K562 (cell line): ENCODE measurements around the gene IQCK. TPM values are rescaled to one million over a fixed set of nuclear protein-coding genes. Genes with fewer than 3 reads are reported as not detected.

Source experiments
- ATAC-seq: fragments of 200-7000 bp; cut with Tn5 transposase; 3 replicates; pipeline ENCODE4 v1.9.1; 2020; ENCODE audit warnings: moderate library complexity
- BruUV-seq: library from RNA; stranded (reverse); fragments of 400-500 nt; replicated peaks from 2 replicates; lab custom pipeline; 2021; lab: Mats Ljungman, UMichigan
- CTCF ChIA-PET: fragments of 300-600 bp; formaldehyde crosslinking; extraction: SDS; loops from one replicate; lab custom pipeline; 2021; ENCODE audit warnings: low intra/inter-chr PET ratio; lab: Yijun Ruan, JAX
- POLR2A ChIA-PET: fragments of 300-600, 350-650 bp; sonication (Branson Sonifier 250); formaldehyde crosslinking; extraction: SDS; loops from one replicate; lab custom pipeline; 2021; ENCODE audit warnings: antibody characterized with exemption, inconsistent platforms; lab: Yijun Ruan, JAX
- DNase-seq, 4 experiments: peaks; one replicate each; pipeline versions ENCODE4 v3.0.0 to v3.0.0-alpha.2; 2011 to 2018; ENCODE audit warnings: low spot score in 3 of 4, mixed read lengths in 3 of 4; ENCODE audit errors: extremely low read depth in 1 of 4
- FAIRE-seq: peaks from 2 replicates; lab custom pipeline; 2011; peaks lifted over from hg19 to GRCh38; lab: Jason Lieb, UNC
- H2AFZ ChIP-seq: 2 replicates; pipeline ENCODE4 v1.6.0; 2011; ENCODE audit warnings: low read depth, low read length, control low read depth, inconsistent platforms
- H3K27ac ChIP-seq: fragments of 200-600 bp; 3 replicates; pipeline ENCODE4 v1.8.0; 2011; ENCODE audit warnings: low read depth, mild to moderate bottlenecking, control low read depth, inconsistent platforms, low read length, moderate library complexity, mixed read lengths; ENCODE audit errors: extremely low read depth
- H3K27me3 ChIP-seq, 2 experiments: fragments of 300-600 bp in 1 of 2; 2 replicates in 1 of 2; 3 replicates in 1 of 2; pipeline versions ENCODE4 v1.6.0 to v1.8.0; 2011; ENCODE audit warnings: inconsistent platforms in 2 of 2, low read length in 2 of 2, mild to moderate bottlenecking in 1 of 2, mixed read lengths in 1 of 2, moderate library complexity in 1 of 2; ENCODE audit not compliant: control insufficient read depth in 2 of 2, insufficient read depth in 2 of 2
- H3K36me3 ChIP-seq: fragments of 300-600 bp; 3 replicates; pipeline ENCODE4 v1.8.0; 2011; ENCODE audit warnings: mild to moderate bottlenecking, low read length, inconsistent platforms; ENCODE audit not compliant: control insufficient read depth, insufficient read depth
- H3K4me1 ChIP-seq, 2 experiments: fragments of 200-600 bp in 1 of 2; replicated peaks in 1 of 2; 2 replicates in 1 of 2; 3 replicates in 1 of 2; pipeline versions ENCODE4 v1.5.1 to v1.8.0; 2011; ENCODE audit warnings: inconsistent platforms in 2 of 2, low read length in 2 of 2, mild to moderate bottlenecking in 1 of 2, mixed read lengths in 1 of 2, moderate library complexity in 1 of 2; ENCODE audit not compliant: control insufficient read depth in 2 of 2, insufficient read depth in 2 of 2
- H3K4me2 ChIP-seq: 2 replicates; pipeline ENCODE4 v1.6.1; 2011; ENCODE audit warnings: low read length, control low read depth, inconsistent platforms, mixed read lengths; ENCODE audit not compliant: insufficient read depth
- H3K4me3 ChIP-seq: fragments of 200-600 bp; sonication (generic), shearing (Covaris generic); 2 replicates; pipeline ENCODE4 v1.5.1; 2016; ENCODE audit warnings: control low read depth, inconsistent platforms
- H3K79me2 ChIP-seq: fragments of 200-600 bp; 3 replicates; pipeline ENCODE4 v1.8.0; 2011; ENCODE audit warnings: low read length, inconsistent platforms; ENCODE audit not compliant: control insufficient read depth, insufficient read depth
- H3K9ac ChIP-seq, 2 experiments: 2 replicates each; pipeline versions ENCODE4 v1.6.0 to v1.6.1; 2011; ENCODE audit warnings: low read depth in 2 of 2, low read length in 2 of 2, control low read depth in 1 of 2, inconsistent platforms in 1 of 2, mild to moderate bottlenecking in 1 of 2, mixed read lengths in 1 of 2; ENCODE audit not compliant: insufficient read depth in 1 of 2
- H3K9me1 ChIP-seq: one replicate; pipeline ENCODE4 v1.6.0; 2011; ENCODE audit warnings: inconsistent platforms, mild to moderate bottlenecking, low read length, moderate library complexity; ENCODE audit not compliant: control insufficient read depth, insufficient read depth
- H3K9me3 ChIP-seq: replicated peaks from 2 replicates; pipeline ENCODE4 v1.5.1; 2011; ENCODE audit warnings: low read depth, low read length, inconsistent platforms; ENCODE audit not compliant: control insufficient read depth, insufficient read depth
- H4K20me1 ChIP-seq: replicated peaks from 2 replicates; pipeline ENCODE4 v1.6.1; 2011; ENCODE audit warnings: low read length, inconsistent platforms, mixed read lengths; ENCODE audit not compliant: control insufficient read depth, insufficient read depth
- CEBPG ChIP-seq, 3 experiments: fragments of 200-800 bp in 1 of 3; sonication (Bioruptor generic) in 1 of 3; sonication (generic) in 1 of 3; formaldehyde crosslinking in 1 of 3; IDR thresholded peaks in 2 of 3; conservative IDR thresholded peaks in 1 of 3; 2 replicates each; pipeline versions ENCODE4 v1.6.1 to v1.8.0; 2016 to 2022; ENCODE audit warnings: missing compliant biosample characterization in 2 of 3, missing genetic modification characterization in 2 of 3, mild to moderate bottlenecking in 1 of 3, missing genetic modification reagents in 1 of 3
- CTCF ChIP-seq, 3 experiments: IDR thresholded peaks in 2 of 3; conservative IDR thresholded peaks in 1 of 3; 2 replicates each; pipeline ENCODE4 v1.5.1; 2011 to 2012; ENCODE audit warnings: low read length in 3 of 3, mild to moderate bottlenecking in 3 of 3, control low read depth in 2 of 3, improper control_type of control experiment in 1 of 3, inconsistent platforms in 1 of 3, low read depth in 1 of 3, mixed read lengths in 1 of 3, moderate library complexity in 1 of 3; ENCODE audit not compliant: insufficient read depth in 2 of 3
- ETV5 ChIP-seq: sonication (generic); formaldehyde crosslinking; IDR thresholded peaks from 2 replicates; pipeline ENCODE4 v1.4.0; 2020; ENCODE audit warnings: low read depth, mild to moderate bottlenecking, missing genetic modification reagents
- IRF9 ChIP-seq: fragments of 450-650 bp; IDR thresholded peaks from 2 replicates; pipeline ENCODE4 v1.6.1; 2016; ENCODE audit warnings: missing biosample characterization, missing genetic modification characterization
- PATZ1 ChIP-seq: fragments of 250-450 bp; sonication (Bioruptor Pico); IDR thresholded peaks from 2 replicates; pipeline ENCODE4 v1.5.0; 2020; ENCODE audit warnings: mild to moderate bottlenecking, borderline replicate concordance
- RAD21 ChIP-seq, 2 experiments: fragments of 250-450 bp in 1 of 2; fragments of 450-650 bp in 1 of 2; sonication (Bioruptor Pico) in 1 of 2; formaldehyde crosslinking in 1 of 2; IDR thresholded peaks in 1 of 2; conservative IDR thresholded peaks in 1 of 2; 2 replicates each; pipeline versions ENCODE4 v1.4.0 to v1.8.0; 2020 to 2022; ENCODE audit warnings: mild to moderate bottlenecking in 2 of 2, moderate library complexity in 1 of 2
- SMAD1 ChIP-seq: fragments of 150-350 bp; IDR thresholded peaks from 2 replicates; pipeline ENCODE4 v1.6.1; 2014; ENCODE audit warnings: low read length, low read depth; ENCODE audit not compliant: partially characterized antibody
- SMC3 ChIP-seq: conservative IDR thresholded peaks from 2 replicates; pipeline ENCODE4 v1.6.1; 2011; ENCODE audit warnings: low read depth, low read length, improper control_type of control experiment; ENCODE audit not compliant: insufficient read depth
- ZNF740 ChIP-seq, 3 experiments: fragments of 200-800 bp in 1 of 3; sonication (Bioruptor generic) in 1 of 3; sonication (generic) in 1 of 3; formaldehyde crosslinking in 1 of 3; IDR thresholded peaks; 2 replicates each; pipeline versions ENCODE4 v1.6.1 to v1.8.0; 2016 to 2022; ENCODE audit warnings: mild to moderate bottlenecking in 2 of 3, missing compliant biosample characterization in 2 of 3, missing genetic modification characterization in 2 of 3, missing genetic modification reagents in 1 of 3
- WGBS: fragments of 100-300 bp; shearing (Covaris generic); methylation state at CpG from one replicate; pipeline ENCODE4 v1.1.6; 2016; ENCODE audit warnings: low coverage, mixed read lengths; ENCODE audit not compliant: insufficient coverage; ENCODE audit errors: missing lambda C conversion rate; 5-methylcytosine and 5-hydroxymethylcytosine counted together
- in situ Hi-C: fragments of 300-500 bp; cut with MboI; formaldehyde crosslinking; loops from 4 replicates; pipeline ENCODE4 v1.15.0; 2018; ENCODE audit warnings: inconsistent platforms, mixed read lengths
- intact Hi-C: fragments of 100-400 bp; cut with micrococcal nuclease; formaldehyde crosslinking; loops from 2 replicates; pipeline ENCODE4 v1.14.2; 2022
- polyA plus RNA-seq, 8 experiments: library from polyadenylated mRNA; depleted of rRNA in 4 of 8; stranded (reverse) in 5 of 8; unstranded in 3 of 8; fragments of >200 nt; fragmentation: Nextera tagmentation in 2 of 8; fragmentation: Illumina TruSeq in 1 of 8; extraction: Ambion mirVana in 2 of 8; extraction: Trizol in 1 of 8; gene quantifications; 2 replicates each; pipeline versions ENCODE4 v1.2.1 to v1.2.3, GENCODE V29; 2011 to 2014; ENCODE audit warnings: inconsistent platforms in 1 of 8, missing spikeins in 1 of 8
- total RNA-seq, 7 experiments: library from RNA; depleted of rRNA in 6 of 7; stranded (reverse); fragments of >200 nt in 6 of 7; fragmentation: Illumina TruSeq in 2 of 7; extraction: Trizol in 2 of 7; gene quantifications; 2 replicates each; pipeline versions ENCODE4 v1.2.1 to v1.2.3, GENCODE V29; 2011 to 2021; ENCODE audit warnings: low replicate concordance in 1 of 7

IQCK gene
- total and polyA plus RNA-seq, 9 of the 15 experiments (the other 6 are each of a cell fraction or from before 2014, with no cell fraction given) = 5.2 to 12.2 (median 7.3) TPM

- no peak for TF ChIP-seq ETV5 (CRISPR knock-in tag)
- peak; percentile 60 to 77 for TF ChIP-seq RAD21 (CRISPR knock-in tag; conservative IDR thresholded peaks at IDR 0.05 in 1 of 2, IDR thresholded peaks at IDR 0.05 in 1 of 2)
- peak; percentile 62 for TF ChIP-seq SMC3
- TF ChIP-seq CTCF (IDR thresholded peaks at IDR 0.05 in 2 of 3, conservative IDR thresholded peaks at IDR 0.05 in 1 of 3; ENCODE audit: insufficient read depth in 2 of 3, low read depth in 1 of 3, low read length in 3 of 3) = peak; percentile 67 to 88 (median 85)
These were observed 181.0 kb downstream of the IQCK start (continued) for GRCh38 chr16:19898924-19899604.

- H3K36me3 ChIP-seq = no peaks in the 10 kb centered on the region
- in situ Hi-C loops (loop anchor here (5.0 to 25.0 kb wide), 2 partner anchors 488 to 512 kb away; no protein-coding TSS in a partner anchor), intact Hi-C loops (loop anchor here (2.0 kb wide), 1 partner anchor 483 kb away; no protein-coding TSS in a partner anchor)
- no peaks in the 10 kb centered on the region for H4K20me1 ChIP-seq
- no peak for FAIRE-seq
- peaks cover 0 to 32% of the 10 kb centered on the region in 2 experiments; a peak in 3 of 5 replicates for H3K27me3 ChIP-seq
- no TSS peak for BruUV-seq
- ATAC-seq = no peak
- CTCF ChIA-PET = interaction anchor here (0.6 to 2.3 kb wide), 5 partner anchors 36 to 486 kb away, joined by 3 to 7 read pairs (median 5); no protein-coding TSS in a partner anchor
- H2AFZ ChIP-seq = no peak overlapping the region
- POLR2A ChIA-PET = no interaction called here
- no peaks in the 10 kb centered on the region for H3K4me1 ChIP-seq
- 23% methylated on average over 5 of the region's 5 CpGs for WGBS
- no peaks in the 10 kb centered on the region for H3K9me1 ChIP-seq
- H3K9ac ChIP-seq = no peak overlapping the region
- DNase-seq = no peak
- no peaks in the 10 kb centered on the region for H3K79me2 ChIP-seq
- H3K27ac ChIP-seq = no peak overlapping the region
- no peaks in the 10 kb centered on the region for H3K9me3 ChIP-seq
- H3K4me3 ChIP-seq = no peak overlapping the region
- no peak overlapping the region for H3K4me2 ChIP-seq
- TF ChIP-seq IRF9 (tag) (no peak), CEBPG (CRISPR knock-in tag; IDR thresholded peaks at IDR 0.05) (no peak), CEBPG (tag; conservative IDR thresholded peaks at IDR 0.05 in 1 of 2, IDR thresholded peaks at IDR 0.05 in 1 of 2) (no peak), SMAD1 (no peak), ZNF740 (CRISPR knock-in tag; IDR thresholded peaks at IDR 0.05) (no peak), ZNF740 (tag; IDR thresholded peaks at IDR 0.05) (no peak), PATZ1 (no peak)
These were observed 181.5 kb downstream of the IQCK start for GRCh38 chr16:19899605-19899955.
